Activated T-cell treated with anti-CD3 and anti-CD28 coated beads, Interleukin-2, amount 50 U/mL, for 4 hours (primary cell): ENCODE results near the gene TSSC4. TPM values are rescaled to one million over a fixed set of nuclear protein-coding genes. Genes with fewer than 3 reads are reported as not detected.

Experiments used
- ATAC-seq, 2 donors: fragments of 200-7000 bp; cut with Tn5 transposase; one replicate each; pipeline ENCODE4 v1.10.0; 2021
- DNase-seq: peaks from one replicate; pipeline ENCODE4 v3.0.0-alpha.2; 2020
- H3K27me3 Mint-ChIP-seq: one replicate; pipeline ENCODE4 v1.8.0; 2021; ENCODE audit warnings: low read depth, mixed read lengths
- H3K36me3 Mint-ChIP-seq: one replicate; pipeline ENCODE4 v1.8.0; 2022; ENCODE audit warnings: mixed read lengths; ENCODE audit not compliant: insufficient read depth
- H3K4me1 Mint-ChIP-seq: one replicate; pipeline ENCODE4 v1.8.0; 2021; ENCODE audit warnings: low read depth, mixed read lengths
- H3K4me3 Mint-ChIP-seq: one replicate; pipeline ENCODE4 v1.8.0; 2021; ENCODE audit warnings: mild to moderate bottlenecking, moderate library complexity, mixed read lengths
- H3K9me3 Mint-ChIP-seq: one replicate; pipeline ENCODE4 v1.8.0; 2021; ENCODE audit warnings: mixed read lengths
- total RNA-seq, 3 donors: library from RNA; stranded (reverse); gene quantifications; one replicate each; pipeline ENCODE4 v1.2.1, GENCODE V29; 2021

Gene TSSC4
- total RNA-seq, 3 donors from 2014 or later = 119 to 127 (median 122) TPM

DNA sequence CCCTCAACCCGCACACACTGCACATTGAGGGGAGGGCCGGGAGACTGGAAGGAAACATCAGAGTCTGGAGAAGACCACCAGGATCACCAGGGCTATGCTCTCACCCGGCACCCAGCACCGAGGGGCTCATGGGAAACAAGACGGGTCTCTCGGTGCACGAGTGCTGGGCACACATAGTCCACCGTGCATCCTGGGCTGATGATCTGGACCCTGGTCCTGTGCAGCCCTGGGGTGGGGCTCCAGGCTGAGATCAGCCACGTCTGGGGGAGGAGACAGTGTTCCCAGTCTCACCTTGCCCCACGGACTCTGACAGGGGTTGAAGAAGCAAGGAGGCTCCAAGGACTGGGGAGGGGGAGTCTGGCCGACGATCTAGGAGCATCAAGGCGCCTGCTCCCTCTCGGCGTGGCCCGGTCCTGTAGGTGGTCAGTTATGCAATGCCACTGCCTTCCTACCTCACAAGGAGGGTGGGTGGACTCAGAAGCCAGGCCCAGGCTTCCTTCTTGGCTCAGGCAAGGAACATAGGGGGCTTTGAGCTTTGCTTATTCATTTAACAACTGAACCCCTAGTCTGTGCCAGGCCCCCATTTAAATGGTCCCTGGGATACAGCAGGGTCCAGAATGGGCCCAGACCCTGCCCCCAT is 34.9 kb upstream of the TSSC4 start:
- Mint-ChIP-seq H3K36me3 (no peaks in the 10 kb centered on the region), H3K4me1 (no peaks in the 10 kb centered on the region), H3K4me3 (no peak overlapping the region), H3K27me3 (no peaks in the 10 kb centered on the region), H3K9me3 (no peaks in the 10 kb centered on the region)
- no peak for ATAC-seq
- no peak for DNase-seq

DNA sequence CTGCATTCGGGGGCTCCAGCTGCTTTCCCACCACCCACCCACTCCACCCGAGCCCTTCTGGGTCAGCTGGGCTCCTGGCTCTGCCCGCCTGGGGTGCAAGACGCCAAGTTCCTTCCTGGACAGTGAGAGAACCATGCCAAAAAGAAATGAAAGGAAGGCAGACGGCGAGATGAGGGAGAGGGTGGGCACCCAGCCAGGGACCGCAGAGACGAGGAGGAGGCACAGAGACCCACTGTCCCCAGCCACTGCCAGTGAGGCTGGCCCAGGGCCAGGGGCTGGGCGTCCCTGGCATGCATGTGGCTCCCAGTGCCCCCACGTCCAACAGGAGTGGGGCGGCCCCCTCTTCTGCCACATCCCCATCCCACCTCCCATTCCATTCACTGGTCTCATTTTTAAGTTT is 34.3 kb upstream of the TSSC4 start:
- Mint-ChIP-seq H3K4me1 (no peaks in the 10 kb centered on the region), H3K4me3 (no peak overlapping the region), H3K36me3 (no peaks in the 10 kb centered on the region), H3K27me3 (no peaks in the 10 kb centered on the region), H3K9me3 (no peaks in the 10 kb centered on the region)
- ATAC-seq (no peak), DNase-seq (no peak)

DNA sequence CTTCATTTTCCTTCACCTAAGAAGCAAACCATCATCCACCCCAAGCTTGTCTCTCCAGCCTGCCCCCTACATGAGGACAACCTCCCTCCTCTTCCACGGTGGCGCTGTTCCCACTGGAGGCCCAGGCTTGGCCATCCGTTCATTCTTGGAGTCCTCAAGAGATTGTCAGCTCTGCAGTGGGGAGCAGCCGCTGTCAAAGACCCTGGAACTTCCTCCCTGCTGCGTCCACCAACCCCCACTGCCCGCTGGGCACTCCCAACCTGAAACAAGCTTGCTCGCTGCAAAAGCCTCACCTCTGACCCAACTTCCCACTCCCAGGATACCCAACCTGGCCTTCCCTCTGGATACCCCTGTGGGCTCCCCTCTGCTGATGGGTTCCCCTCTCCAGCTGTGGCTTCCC is 33.8 kb upstream of the TSSC4 start:
- ATAC-seq = no peak
- Mint-ChIP-seq H3K9me3 (no peaks in the 10 kb centered on the region), H3K36me3 (no peaks in the 10 kb centered on the region), H3K27me3 (no peaks in the 10 kb centered on the region), H3K4me3 (no peak overlapping the region), H3K4me1 (no peaks in the 10 kb centered on the region)
- no peak for DNase-seq

DNA sequence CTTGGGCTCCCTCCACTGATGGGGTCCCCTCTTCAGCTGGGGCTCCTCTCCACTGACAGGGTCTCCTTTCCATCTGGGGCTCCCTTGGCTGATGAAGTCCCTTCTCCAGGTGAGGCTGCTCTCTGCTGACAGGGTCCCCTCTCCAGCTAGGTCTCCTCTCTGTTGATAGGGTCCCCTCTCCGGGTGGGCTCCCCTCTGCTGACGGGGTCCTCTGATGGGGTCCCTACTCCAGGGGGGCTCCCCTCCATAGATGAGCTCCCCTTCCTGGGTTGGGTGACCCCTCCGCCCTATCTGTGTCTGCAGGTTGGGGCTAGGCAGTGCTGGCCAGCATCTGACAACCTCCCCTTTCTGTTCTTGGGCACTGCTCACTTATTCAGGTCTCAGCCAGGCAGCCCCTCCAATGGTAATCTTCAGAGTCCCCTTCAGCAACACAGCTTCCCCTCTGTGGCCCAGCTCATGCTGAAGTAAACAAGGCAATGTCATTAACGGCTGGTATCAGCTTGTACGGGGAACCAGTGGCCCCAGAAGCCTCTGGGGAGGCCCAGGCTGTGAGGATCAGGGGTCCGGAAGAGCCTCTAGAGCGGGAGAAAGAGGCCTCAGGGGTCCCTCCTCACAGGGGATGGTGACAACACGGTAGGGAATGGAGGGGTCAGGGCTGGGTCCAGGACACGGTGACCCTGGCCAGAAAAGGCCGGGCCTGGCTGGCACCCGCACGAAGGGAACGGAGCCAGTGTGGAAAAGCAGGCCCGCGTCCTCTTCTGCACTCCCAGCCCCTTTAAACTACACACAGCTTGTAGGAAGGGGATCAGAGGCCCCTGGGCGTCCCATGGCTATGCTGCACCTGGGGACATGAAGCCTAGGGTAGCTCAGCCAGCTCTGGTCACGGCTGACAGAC is 33.0 kb upstream of the TSSC4 start:
- Mint-ChIP-seq H3K27me3 (no peaks in the 10 kb centered on the region), H3K9me3 (no peaks in the 10 kb centered on the region), H3K4me1 (no peaks in the 10 kb centered on the region), H3K4me3 (no peak overlapping the region), H3K36me3 (no peaks in the 10 kb centered on the region)
- no peak for ATAC-seq
- DNase-seq = no peak

DNA sequence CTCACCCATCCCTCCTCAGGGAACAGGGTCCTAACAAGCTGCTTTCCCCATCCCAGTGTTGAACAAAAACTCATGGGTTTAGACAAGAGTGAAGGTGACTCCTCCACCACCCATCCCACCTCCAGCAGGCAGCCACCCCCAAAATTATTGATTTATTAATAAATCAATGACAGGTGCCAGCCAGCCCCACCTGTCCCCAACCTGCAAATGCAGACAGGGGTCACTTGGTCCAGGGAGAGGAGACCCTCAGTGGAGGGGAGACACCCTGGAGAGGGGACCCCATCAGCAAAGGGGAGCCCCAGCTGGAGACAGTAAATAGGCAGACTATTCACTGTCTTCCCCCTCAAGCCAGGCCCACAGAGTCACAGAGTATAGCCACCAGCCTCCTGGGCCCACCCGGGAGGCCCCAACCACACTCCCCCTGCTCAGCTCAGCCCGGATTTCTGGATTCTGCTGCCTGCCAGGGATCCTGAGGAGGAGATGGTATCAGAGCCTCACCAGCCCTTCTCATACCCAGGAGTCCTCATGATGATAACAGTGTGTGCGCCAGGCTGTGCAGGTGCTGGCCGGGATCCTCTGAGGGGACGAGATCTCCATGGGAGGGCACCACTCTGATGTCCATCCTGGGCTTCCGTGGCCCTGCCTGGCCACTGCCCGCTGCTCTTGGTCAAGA is 32.2 kb upstream of the TSSC4 start:
- Mint-ChIP-seq H3K4me3 (no peak overlapping the region), H3K27me3 (no peaks in the 10 kb centered on the region), H3K36me3 (no peaks in the 10 kb centered on the region), H3K4me1 (no peaks in the 10 kb centered on the region), H3K9me3 (no peaks in the 10 kb centered on the region)
- no peak for DNase-seq
- no peak for ATAC-seq

DNA sequence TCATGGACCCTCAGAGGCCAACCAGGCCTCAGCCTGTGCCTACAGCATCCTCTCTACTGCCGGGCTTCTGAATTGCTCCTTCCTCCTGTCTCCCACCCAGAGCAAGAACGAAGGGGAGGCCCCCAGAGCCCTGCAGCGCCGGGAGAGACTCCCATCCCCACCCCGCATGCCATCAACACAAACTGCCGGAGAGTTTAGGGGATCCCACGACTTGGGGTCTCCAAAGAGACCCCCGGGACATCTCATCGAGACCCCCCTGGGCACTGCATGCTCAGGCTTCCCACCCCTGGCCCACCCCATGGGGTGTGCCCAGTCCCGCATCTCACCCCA is 31.7 kb upstream of the TSSC4 start:
- H3K4me3 Mint-ChIP-seq = no peak overlapping the region
- no peak for DNase-seq
- no peaks in the 10 kb centered on the region for H3K9me3 Mint-ChIP-seq
- ATAC-seq = no peak
- no peaks in the 10 kb centered on the region for H3K4me1 Mint-ChIP-seq
- no peaks in the 10 kb centered on the region for H3K27me3 Mint-ChIP-seq
- H3K36me3 Mint-ChIP-seq = no peaks in the 10 kb centered on the region

DNA sequence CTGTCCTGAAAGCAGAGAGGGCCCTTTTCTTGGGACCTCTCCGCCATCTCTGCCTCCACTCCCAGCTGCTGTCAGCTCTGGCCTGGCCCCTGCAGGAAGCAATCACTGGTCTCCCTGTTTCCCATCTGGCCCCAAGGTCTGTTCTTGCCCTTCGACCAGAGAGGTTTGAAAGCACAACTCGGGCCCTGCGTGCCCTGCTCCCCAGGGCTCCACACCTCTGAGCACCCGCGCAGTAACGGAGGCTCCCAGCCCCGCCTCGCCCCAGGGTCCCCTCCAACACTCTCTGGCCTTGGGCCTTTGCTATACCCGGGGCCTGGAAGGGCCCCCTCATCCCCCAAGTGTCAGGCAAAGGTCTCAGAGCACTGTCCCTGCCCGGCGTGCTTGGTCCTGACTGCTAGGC is 31.2 kb upstream of the TSSC4 start:
- H3K9me3 Mint-ChIP-seq = no peaks in the 10 kb centered on the region
- H3K27me3 Mint-ChIP-seq = no peaks in the 10 kb centered on the region
- no peaks in the 10 kb centered on the region for H3K4me1 Mint-ChIP-seq
- ATAC-seq = no peak
- DNase-seq = no peak
- no peaks in the 10 kb centered on the region for H3K36me3 Mint-ChIP-seq
- H3K4me3 Mint-ChIP-seq = no peak overlapping the region

DNA sequence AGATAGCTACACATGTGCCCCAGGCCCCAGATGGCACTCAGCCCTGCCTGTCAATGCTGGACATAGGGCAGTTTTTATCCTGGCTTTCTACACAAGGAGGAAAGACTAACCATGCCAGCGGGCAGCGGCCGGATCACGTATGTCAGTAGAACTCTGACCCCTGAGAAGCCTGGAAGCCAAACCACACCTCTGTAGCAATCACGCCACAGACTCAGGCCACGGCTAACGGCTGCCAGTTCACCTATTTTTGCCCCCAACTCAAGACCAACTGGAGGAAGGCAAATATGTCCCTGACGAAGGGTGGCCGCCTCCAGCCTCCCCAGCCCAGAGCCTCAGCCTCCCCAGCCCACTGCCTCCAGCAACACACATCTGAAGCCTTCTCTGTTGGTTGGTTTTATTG is 30.7 kb upstream of the TSSC4 start:
- Mint-ChIP-seq H3K4me1 (no peaks in the 10 kb centered on the region), H3K9me3 (no peaks in the 10 kb centered on the region), H3K4me3 (no peak overlapping the region), H3K27me3 (no peaks in the 10 kb centered on the region), H3K36me3 (no peaks in the 10 kb centered on the region)
- ATAC-seq (no peak), DNase-seq (no peak)

DNA sequence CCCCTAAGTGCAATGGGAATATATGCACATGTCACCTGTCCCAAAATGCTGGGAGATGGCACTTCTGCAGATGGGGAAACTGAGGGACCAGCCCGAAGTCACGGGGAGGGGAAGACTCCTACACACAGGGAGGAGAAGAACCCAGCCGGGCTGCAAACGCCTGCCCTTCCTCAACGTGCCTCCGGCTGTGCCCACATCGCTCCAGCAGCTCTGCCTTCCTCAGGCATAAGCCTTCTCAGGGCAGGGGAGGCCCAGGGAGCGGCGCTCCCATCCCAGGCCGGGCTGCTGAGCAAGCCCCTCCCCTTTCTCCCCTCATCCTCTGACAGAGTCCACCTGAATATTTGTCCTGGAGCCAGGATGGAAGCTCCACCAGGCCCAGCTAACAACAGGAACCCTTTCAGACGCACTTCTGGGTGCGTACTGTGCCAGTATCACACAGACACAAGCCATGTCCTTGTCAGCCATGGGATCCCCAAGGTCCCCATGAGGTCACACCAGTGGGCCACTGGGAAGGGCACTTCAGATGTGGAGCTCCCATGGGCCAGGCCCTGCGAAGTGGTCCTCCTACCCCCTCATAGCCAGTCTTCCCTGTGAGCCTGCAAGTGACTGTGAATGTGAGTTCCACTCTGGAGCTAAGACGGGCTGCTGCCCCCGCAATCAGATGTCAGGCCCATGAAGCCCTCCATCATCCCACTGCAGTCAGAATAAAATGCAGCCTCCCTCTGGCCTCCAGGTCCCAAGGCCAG is 25.9 kb upstream of the TSSC4 start:
- Mint-ChIP-seq H3K36me3 (no peaks in the 10 kb centered on the region), H3K27me3 (no peaks in the 10 kb centered on the region), H3K9me3 (no peaks in the 10 kb centered on the region), H3K4me3 (no peak overlapping the region), H3K4me1 (peaks cover 9% of the 10 kb centered on the region)
- DNase-seq = no peak
- no peak for ATAC-seq

DNA sequence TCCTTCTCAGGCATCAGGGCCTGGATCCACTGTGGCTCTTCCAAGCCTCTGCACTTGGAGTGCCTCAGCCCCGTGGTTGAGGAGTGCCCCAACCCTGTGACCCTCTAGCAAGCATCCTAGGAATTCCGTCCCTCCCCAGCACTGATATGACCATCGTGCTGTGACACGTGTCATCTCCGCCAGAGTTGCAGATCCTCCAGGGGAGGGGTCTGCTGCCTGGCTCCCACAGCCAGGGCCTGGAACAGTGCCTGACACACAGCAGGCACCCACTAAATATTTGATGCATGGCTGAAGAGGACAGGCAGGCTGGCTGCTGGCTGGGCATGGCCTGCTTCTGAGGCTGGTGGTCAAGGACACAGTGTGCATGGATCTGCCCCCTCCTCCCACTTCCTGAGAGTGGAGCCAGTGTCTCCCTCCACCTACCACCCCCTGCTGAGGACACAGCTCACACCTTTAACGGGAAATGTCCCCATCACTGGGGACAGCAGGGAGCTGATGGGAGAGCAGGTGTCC is 25.2 kb upstream of the TSSC4 start:
- Mint-ChIP-seq H3K9me3 (no peaks in the 10 kb centered on the region), H3K4me3 (peak overlapping the region; percentile 58), H3K27me3 (no peaks in the 10 kb centered on the region), H3K36me3 (no peaks in the 10 kb centered on the region), H3K4me1 (peaks cover 16% of the 10 kb centered on the region)
- ATAC-seq = no peak
- no peak for DNase-seq

DNA sequence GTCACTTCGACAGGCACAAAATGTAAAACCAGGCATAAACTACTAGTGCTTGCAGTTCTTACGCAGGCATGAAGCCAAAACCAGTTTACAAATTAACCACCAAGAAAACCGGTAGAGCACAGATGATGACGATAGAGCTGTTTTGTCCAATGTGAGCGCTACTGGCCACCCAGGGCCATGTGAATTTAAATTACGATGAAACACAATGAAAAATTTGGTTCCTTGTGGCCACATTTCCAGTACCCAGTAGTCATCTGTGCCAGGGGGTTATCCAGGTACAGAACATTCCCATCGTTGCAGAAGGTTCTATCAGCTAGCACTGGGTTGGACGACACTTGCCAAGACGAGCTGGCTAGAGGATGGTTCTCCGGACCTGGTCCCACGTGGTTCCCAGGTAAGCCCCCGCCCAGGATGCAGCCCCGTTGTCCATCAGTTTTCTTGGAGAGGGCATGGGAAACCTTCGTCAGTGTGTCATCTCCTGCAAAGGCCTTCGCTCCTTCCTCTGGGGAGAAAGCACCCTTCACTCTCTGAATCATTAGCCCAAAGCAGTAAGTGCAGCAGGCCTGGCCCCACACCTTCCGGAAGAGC is 24.5 kb upstream of the TSSC4 start:
- DNase-seq = no peak
- H3K36me3 Mint-ChIP-seq = no peaks in the 10 kb centered on the region
- H3K27me3 Mint-ChIP-seq = no peaks in the 10 kb centered on the region
- no peaks in the 10 kb centered on the region for H3K9me3 Mint-ChIP-seq
- ATAC-seq = no peak
- peak overlapping the region; percentile 58 for H3K4me3 Mint-ChIP-seq
- H3K4me1 Mint-ChIP-seq = peaks cover 23% of the 10 kb centered on the region

DNA sequence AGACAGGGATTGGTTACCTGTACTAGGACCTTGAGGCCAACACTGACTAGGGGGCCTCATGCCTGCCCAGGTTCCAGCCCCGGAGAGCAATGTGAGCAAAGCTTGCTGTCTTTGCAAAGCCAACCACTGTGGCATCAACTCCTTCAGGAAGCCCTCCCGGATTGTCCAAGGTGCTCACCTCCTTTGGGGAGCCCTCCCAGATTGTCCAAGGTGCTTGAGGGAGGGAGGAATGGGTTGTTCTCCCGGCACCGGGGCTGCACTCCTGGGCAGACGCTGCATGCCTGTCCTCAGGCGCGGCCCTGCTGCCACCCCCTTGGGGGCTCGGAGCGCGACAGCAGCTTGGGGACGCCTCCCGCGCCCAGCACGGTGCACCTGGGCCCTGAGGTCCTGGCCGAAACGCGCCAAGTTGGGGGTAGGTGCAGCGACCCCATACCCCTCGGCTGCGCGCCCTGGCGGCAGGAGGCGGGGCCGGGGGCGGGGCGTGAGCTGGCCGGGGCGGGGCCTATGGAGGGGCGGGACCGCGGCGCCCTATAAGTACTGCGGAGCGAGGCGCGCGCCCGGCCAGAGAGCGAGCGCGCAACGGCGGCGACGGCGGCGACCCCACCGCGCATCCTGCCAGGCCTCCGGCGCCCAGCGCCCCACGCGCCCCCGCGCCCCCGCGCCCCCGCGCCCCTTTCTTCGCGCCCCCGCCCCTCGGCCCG is 23.6 kb upstream of the TSSC4 start, which contains the start of gene CD81:
TSS of gene CD81 (plus strand) at position 560 of the 701 bp plus-strand sequence. CDS start 240 bp downstream, outside the sequence.
- DNase-seq = peak; percentile 61

More for the DNA sequence above, 23.6 kb upstream of the TSSC4 start, which contains the start of gene CD81:
- peak within 1 kb of the TSS; percentile 88 for H3K4me3 Mint-ChIP-seq
- H3K4me1 Mint-ChIP-seq = peaks cover 31% of the 10 kb centered on the region
- no peaks in the 10 kb centered on the region for H3K9me3 Mint-ChIP-seq
- no peaks in the 10 kb centered on the region for H3K36me3 Mint-ChIP-seq
- peak; percentile 78 to 82 for ATAC-seq
- H3K27me3 Mint-ChIP-seq = no peaks in the 10 kb centered on the region
